ENCODE data around the gene RFC5. TPM values are rescaled to one million over a fixed set of nuclear protein-coding genes. Genes with fewer than 3 reads are reported as not detected.

RFC5 gene
- total RNA-seq, 2 donors from 2014 or later = 4.0 to 5.8 TPM

- H3K36me3 ChIP-seq = peaks cover 9% of the 10 kb centered on the region
- peak overlapping the region; percentile 60 to 66 for H3K27ac ChIP-seq
- H3K4me3 ChIP-seq = no peak overlapping the region
- no peak for TF ChIP-seq CTCF (IDR thresholded peaks at IDR 0.05)
- H3K9me3 ChIP-seq = no peaks in the 10 kb centered on the region
- DNase-seq (ENCODE audit: low spot score) = no peak
- H3K27me3 ChIP-seq = no peaks in the 10 kb centered on the region
- peaks cover 0 to 68% of the 10 kb centered on the region in 2 donors for H3K4me1 ChIP-seq
These were observed 39.6 kb downstream of the RFC5 start for GRCh38 chr12:118055865-118056773.

GRCh38 chr12:118058227-118058626 lies 41.7 kb downstream of the RFC5 start:
- Histone ChIP-seq H3K27ac (no peak overlapping the region), H3K27me3 (no peaks in the 10 kb centered on the region), H3K4me1 (peaks cover 0 to 63% of the 10 kb centered on the region in 2 donors), H3K4me3 (no peak overlapping the region), H3K9me3 (no peaks in the 10 kb centered on the region), H3K36me3 (no peaks in the 10 kb centered on the region)
- TF ChIP-seq CTCF (IDR thresholded peaks at IDR 0.05) = no peak
- DNase-seq (ENCODE audit: low spot score) = no peak

GRCh38 chr12:118058881-118059280 lies 42.4 kb downstream of the RFC5 start:
- no peak for DNase-seq (ENCODE audit: low spot score)
- no peak for TF ChIP-seq CTCF (IDR thresholded peaks at IDR 0.05)
- Histone ChIP-seq H3K4me3 (no peak overlapping the region), H3K27ac (peak overlapping the region in 1 of 2 donors; percentile 98), H3K27me3 (no peaks in the 10 kb centered on the region), H3K9me3 (no peaks in the 10 kb centered on the region), H3K4me1 (peaks cover 0 to 62% of the 10 kb centered on the region in 2 donors), H3K36me3 (no peaks in the 10 kb centered on the region)

- peaks cover 0 to 68% of the 10 kb centered on the region in 2 donors for H3K4me1 ChIP-seq
- H3K27me3 ChIP-seq = no peaks in the 10 kb centered on the region
- H3K9me3 ChIP-seq = no peaks in the 10 kb centered on the region
- no peaks in the 10 kb centered on the region for H3K36me3 ChIP-seq
- peak overlapping the region; percentile 98 for H3K27ac ChIP-seq
- H3K4me3 ChIP-seq = peak overlapping the region; percentile 79 to 86
- no peak for TF ChIP-seq CTCF (IDR thresholded peaks at IDR 0.05)
- no peak for DNase-seq (ENCODE audit: low spot score)
These were observed 43.1 kb downstream of the RFC5 start for GRCh38 chr12:118059341-118060191.

- no peak for DNase-seq (ENCODE audit: low spot score)
- Histone ChIP-seq H3K36me3 (no peaks in the 10 kb centered on the region), H3K27me3 (no peaks in the 10 kb centered on the region), H3K27ac (peak overlapping the region; percentile 98), H3K4me3 (peak overlapping the region; percentile 79 to 86), H3K4me1 (peaks cover 0 to 64% of the 10 kb centered on the region in 2 donors), H3K9me3 (no peaks in the 10 kb centered on the region)
- TF ChIP-seq CTCF (IDR thresholded peaks at IDR 0.05) = no peak
These were observed 44.0 kb downstream of the RFC5 start for GRCh38 chr12:118060301-118061010.
